Umbilical cord (tissue), 2 donors: ENCODE data around the gene AMBP. TPM values are rescaled to one million over a fixed set of nuclear protein-coding genes. Genes with fewer than 3 reads are reported as not detected.
"Not testable (repeated sequence)": the region's sequence is repeated elsewhere in the genome, so short reads cannot be mapped to it uniquely, and the experiment has no call there.

Source experiments
- DNase-seq: peaks from one replicate; pipeline ENCODE4 v3.0.0-alpha.2; 2015; ENCODE audit warnings: low spot score
- total RNA-seq: library from RNA; depleted of rRNA; stranded (reverse); fragments of >200 nt; gene quantifications from one replicate; pipeline ENCODE4 v1.2.3, GENCODE V29; 2014; ENCODE audit warnings: low replicate concordance; ENCODE audit not compliant: insufficient read depth

Gene AMBP
- total RNA-seq, 1 donor from 2014 or later: not detected

DNA sequence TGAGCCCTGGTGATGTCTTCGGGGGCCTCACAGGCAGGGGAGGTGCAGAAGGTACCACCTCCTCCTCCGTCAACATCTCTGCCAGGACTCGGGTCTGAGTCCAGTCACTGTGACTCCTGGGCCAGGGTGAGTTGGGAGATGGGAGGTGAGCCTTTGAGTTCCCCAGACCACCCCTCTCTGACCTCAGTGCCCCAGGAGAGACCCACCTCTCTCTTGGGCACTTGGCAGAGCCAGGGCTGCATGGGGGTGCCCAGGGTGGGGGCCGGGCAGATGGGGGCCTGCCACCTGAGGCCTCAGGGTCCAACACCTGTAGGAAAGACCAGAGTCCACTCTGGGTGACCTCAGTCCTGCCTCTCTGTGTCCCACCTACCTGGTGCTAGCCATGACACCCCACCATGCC, 14.2 kb upstream of the AMBP start:
- no peak for DNase-seq

DNA sequence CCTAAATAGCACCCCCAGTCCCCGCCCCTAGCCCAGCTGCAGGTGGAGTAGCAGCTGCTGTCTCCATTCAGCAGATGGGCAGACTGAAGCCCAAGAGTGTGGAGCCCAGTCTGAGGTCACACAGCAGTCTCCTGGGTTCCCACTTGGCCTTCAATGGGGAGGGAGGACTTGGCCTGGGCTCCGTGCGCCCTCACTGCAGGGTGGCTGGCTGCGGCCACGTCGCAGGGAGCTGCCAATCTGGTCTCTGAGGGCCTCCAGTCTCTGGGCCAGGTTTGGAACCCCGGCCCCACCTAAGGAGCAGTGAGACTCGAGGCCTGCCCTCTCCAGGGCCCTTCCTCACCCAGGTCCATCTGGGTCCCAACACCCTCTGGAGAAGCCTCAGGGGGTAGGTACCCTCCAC, 13.6 kb upstream of the AMBP start:
- DNase-seq: no peak

DNA sequence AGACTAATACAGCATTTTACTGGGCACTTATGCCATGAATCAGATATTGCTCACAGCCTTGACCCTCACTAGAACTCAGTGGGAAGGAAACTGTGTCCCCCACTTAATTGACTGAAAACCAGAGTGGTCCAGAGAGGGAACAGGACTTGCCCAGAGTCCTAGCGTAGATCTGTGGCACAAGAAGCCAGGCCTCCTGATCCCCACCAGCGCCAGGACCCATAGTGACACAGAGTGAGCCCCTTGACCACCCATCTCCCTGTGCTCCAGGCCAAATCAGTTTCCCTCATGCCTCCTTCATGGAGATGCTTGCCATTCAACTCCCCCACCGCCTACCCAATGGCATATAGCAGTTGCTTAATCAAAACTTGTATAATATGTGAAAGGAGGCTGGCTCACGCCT, 12.7 kb upstream of the AMBP start:
- DNase-seq: no peak

DNA sequence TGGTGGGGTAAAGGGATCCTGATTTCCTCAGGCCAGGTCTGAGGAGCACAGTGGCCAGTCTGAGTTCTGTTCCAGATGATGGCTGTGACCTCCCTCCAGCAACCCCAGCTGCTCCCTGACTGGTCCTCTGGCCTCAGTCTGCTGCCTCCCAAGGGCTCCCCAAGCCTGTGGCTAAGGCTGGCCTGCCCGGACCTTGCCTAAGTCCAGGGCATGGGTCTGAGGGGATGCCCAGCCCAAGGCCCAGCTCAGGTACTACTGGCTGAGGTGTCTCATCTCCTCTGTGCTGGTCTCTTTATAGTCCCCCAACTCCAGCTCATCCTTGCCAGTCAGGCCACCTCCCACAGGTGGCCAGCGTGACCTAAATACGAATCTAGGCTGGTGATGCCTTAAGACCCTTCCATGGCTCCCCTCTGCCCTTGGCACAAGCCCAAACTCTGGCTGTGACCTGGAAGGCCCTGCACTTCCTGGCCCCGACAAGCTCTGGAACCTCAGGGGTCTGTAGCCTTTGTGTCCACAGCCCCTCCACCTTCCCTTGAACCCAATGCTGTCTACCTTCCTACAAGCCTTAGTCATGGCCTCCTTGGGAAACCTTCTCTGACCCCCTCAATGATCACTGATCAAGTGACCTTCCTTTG, 11.2 kb upstream of the AMBP start:
- DNase-seq: no peak

DNA sequence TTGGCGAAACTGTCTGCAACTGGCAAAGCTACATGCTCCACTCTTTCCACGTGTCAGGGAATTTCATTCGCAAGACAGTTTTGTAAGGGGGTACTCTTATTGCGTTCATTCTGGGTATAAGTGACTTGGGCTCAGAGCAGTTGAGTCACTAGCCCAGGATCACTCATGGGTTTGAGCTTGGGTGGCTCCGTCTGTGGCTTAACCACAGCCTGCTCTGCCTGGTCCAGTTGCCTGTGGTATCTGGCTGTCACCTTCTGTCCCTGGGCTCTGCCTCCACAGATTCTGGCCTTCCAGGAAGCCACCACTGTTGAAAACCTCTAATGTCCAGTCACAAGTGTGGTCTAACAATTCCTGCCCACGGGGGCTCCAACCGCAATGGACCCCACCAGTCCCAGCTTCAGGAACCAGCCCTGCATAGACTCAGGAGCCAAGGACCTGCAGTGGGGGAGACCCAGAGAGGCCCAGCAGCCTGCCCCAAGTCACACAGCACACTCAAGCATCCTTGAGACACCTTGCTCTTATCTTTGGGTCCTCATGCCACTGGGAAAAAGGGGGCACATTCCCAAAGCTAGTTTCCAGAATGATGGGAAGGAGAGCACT, 10.6 kb upstream of the AMBP start:
- DNase-seq: no peak

DNA sequence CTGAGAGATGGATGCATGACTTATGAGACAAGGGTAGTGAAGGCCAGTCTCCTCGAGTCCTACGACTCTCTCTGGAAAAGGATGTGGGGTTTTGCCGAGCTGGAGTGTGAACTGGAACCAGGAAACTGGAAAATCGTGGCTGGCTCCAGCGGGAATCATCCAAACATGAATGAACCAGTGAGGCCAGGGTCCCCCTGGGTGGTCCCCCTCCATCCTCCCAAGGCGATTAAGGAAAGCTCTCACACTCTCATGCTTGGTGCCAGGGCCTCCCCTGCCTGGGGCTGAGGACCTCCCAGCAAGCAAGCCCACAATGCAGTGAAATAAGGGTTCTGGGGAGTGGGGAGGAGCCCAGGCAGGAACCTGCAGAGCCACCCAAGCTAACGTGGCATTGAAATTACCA, 9.6 kb upstream of the AMBP start:
- no peak for DNase-seq

DNA sequence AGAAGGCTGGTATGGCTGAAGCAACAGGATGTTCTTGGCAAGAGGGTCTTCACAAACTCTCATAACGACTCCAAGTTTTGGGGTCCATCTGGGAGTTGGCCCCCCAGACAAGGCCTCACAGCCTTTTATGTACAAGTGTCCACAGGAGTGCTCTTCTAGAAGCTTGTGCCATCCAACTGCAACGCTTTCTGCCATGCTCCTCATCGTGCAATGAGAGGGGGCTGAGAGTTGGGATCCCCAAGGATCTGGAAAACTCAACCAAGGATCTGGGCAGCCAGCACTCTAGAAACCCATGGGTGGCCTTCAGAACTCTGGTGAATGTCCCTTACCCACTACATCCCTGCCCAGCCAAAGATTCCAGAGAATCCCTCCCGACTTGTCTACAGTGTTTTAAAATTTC, 8.5 kb upstream of the AMBP start:
- DNase-seq: no peak

DNA sequence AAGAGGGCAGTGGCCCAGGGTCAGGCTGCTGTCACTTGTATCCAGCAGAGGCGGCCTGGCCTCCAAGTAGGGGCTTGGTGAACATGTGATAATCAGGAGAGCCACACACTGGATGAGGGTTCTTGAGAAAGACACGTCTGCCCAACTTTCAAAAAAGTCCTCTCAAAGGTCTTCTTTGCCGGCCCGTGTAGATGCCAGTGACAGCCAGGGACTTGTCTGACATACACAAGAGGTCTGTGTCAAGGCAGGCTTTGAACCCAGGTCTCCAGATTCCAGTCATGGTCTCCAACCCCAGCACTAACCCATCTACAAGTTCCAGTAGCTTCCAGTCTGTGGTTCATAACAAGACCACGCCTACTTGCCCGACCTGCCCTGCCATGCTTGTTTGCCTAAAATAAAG, 7.9 kb upstream of the AMBP start:
- DNase-seq: no peak

DNA sequence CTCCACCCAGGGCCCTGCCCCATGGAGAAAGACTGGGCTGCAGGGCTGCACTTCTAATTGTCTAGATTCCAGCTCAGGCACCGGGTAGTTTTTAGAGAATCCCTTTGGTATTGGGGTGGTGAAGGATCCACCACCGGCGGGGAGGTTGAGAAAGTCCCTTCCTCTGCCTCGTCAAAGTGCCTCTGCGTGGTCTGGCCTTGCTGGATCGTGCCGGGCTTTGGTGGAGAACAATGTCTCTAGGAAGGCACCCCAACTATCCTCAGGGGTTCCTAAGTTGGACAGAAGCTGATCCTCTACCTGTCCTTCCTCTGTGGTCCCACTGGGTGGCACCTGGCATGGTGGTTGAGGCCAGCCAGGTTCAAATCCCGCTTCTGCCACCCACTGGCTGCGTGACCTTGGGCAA, 7.3 kb upstream of the AMBP start:
- DNase-seq: no peak

DNA sequence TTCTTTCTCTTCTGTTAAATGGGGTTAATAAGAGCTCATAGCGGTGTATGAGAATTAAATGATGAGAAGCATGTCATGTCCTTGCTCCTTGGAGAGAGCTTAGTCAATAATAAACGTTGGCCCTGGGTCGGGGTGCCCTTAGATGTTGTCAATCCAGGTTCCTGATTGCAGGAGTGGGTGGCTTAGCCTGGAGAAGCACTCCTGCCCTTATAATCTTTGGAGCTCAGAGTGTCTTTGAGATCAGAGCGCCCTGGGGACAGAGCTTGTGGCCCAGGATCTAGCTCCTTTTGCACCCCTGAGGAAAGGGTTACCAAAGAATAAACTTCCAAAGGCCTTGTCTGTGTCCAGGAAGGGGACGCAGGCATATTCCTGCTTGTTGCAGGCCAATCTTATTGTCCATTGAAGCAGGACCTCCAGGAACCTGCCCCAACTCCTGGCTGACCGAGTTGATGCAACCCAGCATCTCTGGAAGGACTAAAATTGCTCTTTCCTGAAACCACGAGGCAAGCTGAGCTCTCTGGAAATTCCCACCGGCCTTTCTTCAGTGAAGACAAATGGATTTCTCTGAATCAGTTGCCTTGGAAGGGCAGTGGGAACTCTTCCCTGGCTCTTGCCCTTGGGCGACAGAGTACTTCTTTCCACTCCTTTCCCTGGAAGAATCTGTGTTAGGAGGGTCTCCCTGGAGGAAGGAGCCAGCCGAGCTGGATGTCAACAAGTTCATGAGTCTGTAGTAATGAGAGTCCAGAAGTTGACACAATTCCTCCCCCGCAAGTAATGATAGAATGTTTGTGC, 6.4 kb upstream of the AMBP start:
- DNase-seq: no peak

DNA sequence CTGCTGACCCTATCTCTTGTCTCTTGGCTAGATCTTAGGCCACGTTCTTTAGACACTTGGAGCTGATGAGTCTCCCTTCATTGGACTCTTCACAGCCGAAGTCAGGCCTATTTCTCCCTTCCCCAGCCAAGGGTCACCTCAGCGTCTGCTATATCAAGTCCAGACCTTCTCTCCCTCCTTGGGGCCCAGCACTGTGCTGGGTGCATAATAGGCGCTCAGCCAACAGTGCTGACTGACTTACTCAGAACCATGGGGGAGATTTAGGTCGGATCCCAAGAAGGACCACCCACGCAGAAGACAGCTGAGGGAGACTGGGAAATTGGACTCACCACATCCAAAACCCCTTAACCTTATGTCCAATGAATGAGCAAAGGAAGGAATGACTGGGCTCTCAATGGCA, 5.6 kb upstream of the AMBP start:
- DNase-seq: no peak

DNA sequence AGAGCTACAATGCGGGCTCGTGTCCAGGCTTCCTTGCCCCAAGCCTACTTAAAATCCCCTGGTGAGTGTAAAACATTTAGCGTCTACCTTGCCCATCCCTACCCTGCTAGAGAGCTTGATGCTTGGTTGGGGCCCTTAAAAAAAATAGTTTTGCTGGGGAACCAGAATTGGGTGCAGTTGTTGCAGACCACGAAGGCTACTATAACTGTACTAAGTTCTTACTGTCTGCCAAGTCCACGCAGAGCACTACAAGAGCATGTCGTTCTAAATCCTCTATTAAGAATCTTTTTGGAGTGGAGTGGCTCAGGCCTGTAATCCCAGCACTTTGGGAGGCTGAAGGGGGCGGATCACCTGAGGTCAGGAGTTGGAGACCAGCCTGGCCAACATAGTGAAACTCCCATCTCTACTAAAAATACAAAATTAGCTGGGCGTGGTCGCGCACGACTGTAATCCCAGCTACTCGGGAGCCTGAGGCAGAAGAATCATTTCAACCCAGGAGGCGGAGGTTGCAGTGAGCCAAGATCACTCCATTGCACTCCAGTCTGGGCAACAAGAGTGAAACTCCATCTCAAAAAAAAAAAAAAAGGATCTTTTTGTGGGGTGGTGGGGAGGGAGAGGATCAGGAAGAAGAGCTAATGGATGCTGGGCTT, 4.8 kb upstream of the AMBP start:
- not testable (repeated sequence) for DNase-seq

DNA sequence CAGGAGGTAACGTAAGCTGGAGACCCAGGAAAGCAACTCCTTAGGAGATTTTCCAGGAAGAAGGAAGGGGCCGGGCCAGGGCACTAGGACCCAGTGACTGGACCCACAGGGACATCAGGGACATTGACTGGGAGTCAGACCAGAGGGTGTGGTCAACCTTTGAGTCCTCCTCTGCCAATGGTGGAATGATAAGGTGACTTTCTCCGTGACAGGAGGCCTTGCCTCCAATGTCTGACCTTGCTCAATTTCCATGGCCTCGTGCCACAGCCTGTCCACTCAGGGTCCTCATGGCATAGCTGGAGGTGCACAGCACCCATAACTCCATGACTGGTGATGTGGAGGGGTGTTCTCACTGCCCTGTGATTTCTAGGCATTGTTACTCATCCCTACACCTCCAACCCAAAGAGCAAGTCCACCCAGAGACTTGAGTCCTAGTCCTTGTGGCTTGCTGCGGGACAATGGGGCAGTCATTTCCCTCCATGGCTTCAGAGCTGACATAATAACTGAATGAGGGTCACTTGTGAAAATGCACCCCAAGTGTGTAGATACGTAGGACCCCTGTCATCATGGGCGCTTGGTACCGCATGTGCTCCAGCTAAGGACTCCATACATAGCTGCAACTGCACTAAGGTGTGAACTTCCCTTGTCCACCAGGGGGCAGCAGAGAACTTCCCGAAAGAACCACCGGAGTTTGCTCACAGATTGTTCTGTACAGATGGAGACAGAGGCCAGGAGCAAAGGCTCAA, 4.1 kb upstream of the AMBP start:
- DNase-seq: peak; percentile 96

DNA sequence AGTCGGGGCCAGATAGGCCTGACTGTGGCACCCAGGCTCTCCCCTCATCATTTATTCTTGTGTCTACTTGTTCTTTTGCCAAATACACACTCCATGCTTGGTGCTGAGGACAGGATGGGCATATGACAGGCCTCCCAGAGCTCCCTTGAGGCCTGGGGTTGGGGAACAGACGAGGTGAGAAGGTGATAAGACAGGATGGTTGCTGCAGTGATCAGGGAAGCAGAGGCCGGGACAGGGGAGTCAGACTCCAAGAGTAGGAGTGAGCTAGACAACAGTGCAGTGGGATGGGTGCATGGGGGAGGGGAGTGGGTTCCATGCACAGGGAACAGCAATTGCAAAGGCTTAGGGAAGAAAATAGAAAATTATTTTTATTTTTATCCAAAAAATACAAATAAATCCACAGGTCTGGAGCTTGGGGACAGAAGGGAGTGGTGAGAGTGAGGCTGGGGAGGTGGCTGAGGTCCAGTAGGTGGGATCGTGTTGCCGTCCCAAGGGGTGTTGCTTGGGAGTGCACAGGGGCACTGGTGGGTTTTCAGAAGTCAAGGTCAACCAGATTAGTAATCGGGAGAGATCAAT, 3.4 kb upstream of the AMBP start:
- no peak for DNase-seq

DNA sequence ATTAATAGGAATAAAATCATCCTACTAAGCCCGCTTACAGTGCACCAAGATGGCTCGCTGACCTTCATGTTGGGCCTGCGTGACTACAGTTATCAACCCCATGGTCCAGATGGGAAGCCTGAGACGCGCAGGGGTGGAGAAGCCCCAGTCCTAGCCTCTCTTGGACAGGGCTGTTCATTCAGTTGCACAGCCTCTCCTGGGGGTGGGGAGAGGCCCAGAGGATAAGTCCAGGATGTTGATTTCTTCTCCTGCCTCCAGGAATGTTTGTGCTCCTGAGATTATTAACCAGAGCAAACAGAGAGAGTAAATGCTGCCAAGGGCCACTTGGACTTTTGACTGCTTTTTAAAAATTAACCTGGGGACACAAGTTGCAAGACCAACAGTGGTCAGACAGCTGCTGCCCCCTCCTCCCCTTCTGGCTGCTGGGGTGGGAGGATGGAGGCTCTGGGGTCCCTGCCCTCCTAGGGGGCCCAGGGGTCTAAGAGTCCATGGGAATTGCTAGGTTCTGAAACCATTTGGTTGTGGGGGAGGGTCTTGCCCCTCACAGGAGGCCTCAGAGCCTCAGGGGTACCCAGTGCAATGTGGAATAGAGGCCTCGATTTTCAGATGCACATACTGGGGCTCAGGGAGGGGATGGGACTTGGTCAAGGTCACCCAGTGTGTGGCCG, 2.8 kb upstream of the AMBP start:
- no peak for DNase-seq

DNA sequence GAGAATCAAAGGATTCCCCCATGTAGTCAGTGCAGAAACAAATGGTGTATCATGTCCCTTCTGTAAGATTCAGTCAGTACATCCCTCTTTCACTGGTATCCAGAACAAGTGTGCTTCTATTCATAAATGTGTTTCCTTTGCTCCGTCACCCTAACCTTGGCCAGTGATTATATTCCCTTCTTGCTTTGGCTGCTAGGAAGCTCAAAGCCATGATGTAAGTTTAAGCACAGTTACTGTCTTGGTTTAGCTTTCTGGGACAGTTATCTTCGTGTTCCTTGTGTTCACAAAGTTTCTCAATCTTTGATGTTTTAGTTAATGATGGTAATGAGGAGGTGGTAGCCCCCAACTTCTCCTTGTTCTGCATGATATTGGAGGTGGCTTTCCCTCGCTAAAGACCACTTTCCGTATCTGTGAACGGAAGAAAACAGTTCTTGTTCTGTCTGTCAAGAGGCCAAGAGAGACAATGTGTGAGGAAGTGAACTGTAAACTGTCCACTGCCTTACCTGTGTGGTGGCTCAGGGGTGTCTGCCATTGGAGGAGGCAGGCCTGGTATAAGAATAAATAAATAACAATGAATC, 2.2 kb upstream of the AMBP start:
- no peak for DNase-seq

DNA sequence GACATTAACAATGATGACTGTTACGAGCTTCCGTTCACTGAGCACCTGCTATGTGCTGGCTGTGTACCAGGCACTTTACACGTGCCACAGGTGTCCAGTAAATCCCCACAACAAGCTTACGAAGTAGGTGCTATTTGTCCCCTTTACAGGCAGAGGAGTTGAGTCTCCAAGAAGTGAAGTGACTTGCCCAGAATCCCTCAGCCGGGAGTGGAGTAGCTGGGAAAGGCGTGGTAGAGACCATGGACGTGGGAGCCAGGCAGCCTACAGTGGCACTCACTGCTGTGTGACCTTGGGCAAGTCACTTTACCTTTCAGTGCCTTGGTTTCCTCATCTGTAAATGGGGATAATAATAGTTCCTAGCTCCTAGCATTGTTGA, 669 bp upstream of the AMBP start:
- no peak for DNase-seq

DNA sequence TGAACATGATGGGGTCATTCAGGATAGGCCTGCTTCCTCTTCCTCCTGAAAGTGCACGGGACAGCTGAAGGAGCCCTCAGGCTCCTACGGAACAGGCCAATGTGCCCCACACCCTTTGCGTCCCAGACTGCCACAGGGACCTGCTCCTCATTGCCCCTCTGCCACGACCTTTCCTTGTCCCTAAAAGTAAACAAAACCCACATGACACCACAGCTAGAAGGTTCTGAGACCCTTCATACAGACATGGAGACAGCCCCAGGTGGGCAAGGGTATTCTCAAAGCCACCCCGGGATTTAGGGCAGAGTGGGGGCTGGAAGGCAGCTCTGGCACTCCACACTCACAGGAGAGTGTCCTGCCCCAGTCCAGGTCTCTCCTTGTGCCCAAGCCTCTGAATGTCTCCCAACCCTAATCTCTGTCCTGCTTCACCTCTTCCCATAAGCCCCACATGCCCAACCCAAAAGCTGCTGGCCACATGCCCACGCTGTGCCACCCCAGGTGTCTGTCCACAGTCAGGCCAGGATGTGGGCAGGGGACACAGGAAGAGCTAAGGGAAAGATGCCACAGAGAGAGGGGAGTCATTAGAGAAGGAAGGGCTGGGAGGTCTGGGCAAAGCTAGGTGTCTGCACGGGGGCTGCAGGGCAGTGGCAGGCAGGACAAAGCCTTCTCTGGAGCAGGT, 800 bp downstream of the AMBP start:
- no peak for DNase-seq

DNA sequence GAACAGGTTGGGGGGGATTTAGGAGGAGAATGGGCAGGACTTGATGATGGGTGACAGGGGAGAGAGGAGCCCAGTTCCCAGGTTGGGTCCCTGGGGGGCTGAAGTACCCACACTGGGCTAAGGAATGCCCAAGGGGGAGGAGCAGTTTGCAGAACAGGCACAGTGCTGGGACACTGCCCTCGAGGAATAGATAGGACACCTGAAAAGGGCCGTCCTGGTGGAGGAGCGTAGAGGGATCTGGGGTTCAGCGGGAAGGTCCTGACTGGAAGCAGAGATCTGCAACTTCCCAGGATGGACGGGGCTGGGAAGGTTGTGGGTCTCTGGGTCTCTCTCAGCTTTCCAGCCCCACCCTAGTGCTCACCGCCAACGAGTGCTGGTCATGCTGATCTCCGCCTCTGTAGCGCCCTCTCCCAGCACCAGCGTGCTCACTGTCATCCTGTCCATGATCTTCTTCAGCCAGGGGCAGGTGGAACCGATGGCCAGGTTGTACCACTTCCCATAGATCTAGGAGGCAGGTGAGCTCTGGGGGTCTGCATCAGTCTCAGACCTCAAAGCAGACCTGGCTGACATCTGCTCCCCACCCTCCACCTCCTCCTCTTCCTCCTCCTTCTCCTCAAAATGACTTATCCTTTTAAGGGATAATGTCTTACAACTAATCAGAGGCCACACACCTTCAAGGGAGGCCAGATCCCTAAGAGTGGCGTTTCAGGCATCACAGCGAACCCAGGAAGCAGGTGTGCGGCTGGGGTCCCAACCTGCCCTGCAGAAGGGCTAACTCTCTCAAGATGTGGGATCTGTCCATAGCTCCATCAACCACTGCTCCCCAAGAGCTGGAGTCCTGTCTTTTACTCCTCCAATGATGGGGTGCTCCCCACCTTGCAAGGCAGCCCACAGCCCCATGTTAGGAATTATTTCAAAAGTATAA, 1.6 kb downstream of the AMBP start:
- no peak for DNase-seq
